Activated CD8-positive, alpha-beta memory T cell treated with anti-CD3 and anti-CD28 coated beads, Interleukin-2, amount 10 ng/mL, durations not matched to agents 7 days and 5 days (primary cell): ENCODE results near the gene PNLIPRP1. TPM values are rescaled to one million over a fixed set of nuclear protein-coding genes. Genes with fewer than 3 reads are reported as not detected.

ENCODE experiments used
- ATAC-seq: fragments of 150-1000 bp; cut with Tn5 transposase; one replicate; pipeline ENCODE4 v1.10.0; 2021; ENCODE audit warnings: moderate library complexity
- CTCF ChIA-PET: fragments of 350-600 bp; sonication (Branson Sonifier 250); formaldehyde crosslinking; loops from one replicate; lab custom pipeline; 2021; ENCODE audit warnings: antibody characterized with exemption; lab: Charles Lee
- DNase-seq: peaks from one replicate; pipeline ENCODE4 v3.0.0-alpha.2; 2020
- H3K27ac Mint-ChIP-seq: one replicate; pipeline ENCODE4 v1.8.0; 2021; ENCODE audit warnings: mild to moderate bottlenecking, mixed read lengths
- H3K27me3 Mint-ChIP-seq: one replicate; pipeline ENCODE4 v1.8.0; 2021; ENCODE audit warnings: mixed read lengths
- H3K36me3 Mint-ChIP-seq: one replicate; pipeline ENCODE4 v1.8.0; 2021; ENCODE audit warnings: mild to moderate bottlenecking, mixed read lengths
- H3K4me1 Mint-ChIP-seq: one replicate; pipeline ENCODE4 v1.8.0; 2021; ENCODE audit warnings: mixed read lengths
- H3K4me3 Mint-ChIP-seq: one replicate; pipeline ENCODE4 v1.8.0; 2021; ENCODE audit warnings: mild to moderate bottlenecking, moderate library complexity, mixed read lengths
- H3K9me3 Mint-ChIP-seq: one replicate; pipeline ENCODE4 v1.8.0; 2022; ENCODE audit warnings: low read depth, mixed read lengths
- total RNA-seq, 2 experiments: library from RNA; stranded (reverse); gene quantifications; one replicate each; pipeline ENCODE4 v1.2.3, GENCODE V29; 2021

Gene PNLIPRP1
- total RNA-seq, 2 experiments from 2014 or later = not detected

DNA sequence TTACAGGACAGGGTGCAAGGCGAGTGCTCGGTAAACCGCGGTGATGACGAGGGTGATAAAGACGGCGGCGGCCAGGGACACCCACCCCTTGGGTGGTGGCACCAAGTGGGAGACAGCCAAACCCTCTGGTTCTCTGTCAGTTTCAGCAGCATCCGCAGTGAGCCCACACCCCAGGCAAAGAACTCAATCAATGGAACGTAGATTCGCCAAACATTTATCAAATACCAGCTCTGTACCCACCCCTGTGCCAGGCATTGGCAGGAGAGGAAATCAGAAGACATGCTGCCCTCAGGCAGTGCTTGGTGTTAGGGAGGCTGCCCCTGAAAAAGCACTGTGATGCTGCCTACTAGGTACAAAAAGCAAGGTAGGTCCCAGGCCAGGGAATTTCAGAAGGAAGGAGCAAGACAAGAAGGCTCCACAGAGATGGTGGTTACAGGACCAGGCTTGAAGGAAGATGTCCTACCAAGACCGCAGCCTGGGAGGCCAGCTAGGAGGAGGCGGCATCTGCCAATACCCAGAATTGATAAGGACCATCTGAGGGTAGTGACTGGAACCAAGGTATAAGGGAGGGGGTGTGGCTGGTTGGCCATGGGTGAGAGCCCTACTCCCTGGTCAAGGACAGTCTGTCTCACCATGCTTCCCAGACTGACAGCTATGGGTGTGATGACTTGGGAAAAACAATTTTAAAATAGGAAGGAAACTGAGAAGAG is 19.8 kb downstream of the PNLIPRP1 start:
- ATAC-seq (no peak), DNase-seq (no peak)
- no peaks in the 10 kb centered on the region for H3K27me3 Mint-ChIP-seq
- H3K4me3 Mint-ChIP-seq = no peak overlapping the region
- no peak overlapping the region for H3K27ac Mint-ChIP-seq
- no peaks in the 10 kb centered on the region for H3K9me3 Mint-ChIP-seq
- no peaks in the 10 kb centered on the region for H3K36me3 Mint-ChIP-seq
- H3K4me1 Mint-ChIP-seq = no peaks in the 10 kb centered on the region
- CTCF ChIA-PET = no interaction called here

DNA sequence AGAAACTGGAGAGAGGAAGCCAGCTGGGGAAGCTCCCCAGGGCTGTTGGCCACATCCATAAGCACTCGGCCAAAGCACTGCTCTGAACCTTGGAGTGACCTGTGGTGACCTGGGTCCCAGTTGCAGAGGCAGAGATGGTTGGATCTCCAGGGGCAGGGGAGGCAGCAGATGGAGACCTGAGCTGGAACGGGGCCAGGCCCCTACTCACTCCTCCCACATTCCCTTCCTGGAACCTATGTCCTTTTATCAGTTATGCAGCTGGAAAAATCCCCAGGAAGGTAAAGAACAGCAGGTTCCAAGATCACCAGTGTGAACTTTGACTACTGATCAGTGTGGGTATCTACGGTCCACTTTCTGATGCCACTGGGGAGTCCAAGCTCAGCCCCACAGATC is 20.4 kb downstream of the PNLIPRP1 start:
- no peak overlapping the region for H3K4me3 Mint-ChIP-seq
- ATAC-seq = no peak
- CTCF ChIA-PET = no interaction called here

DNA sequence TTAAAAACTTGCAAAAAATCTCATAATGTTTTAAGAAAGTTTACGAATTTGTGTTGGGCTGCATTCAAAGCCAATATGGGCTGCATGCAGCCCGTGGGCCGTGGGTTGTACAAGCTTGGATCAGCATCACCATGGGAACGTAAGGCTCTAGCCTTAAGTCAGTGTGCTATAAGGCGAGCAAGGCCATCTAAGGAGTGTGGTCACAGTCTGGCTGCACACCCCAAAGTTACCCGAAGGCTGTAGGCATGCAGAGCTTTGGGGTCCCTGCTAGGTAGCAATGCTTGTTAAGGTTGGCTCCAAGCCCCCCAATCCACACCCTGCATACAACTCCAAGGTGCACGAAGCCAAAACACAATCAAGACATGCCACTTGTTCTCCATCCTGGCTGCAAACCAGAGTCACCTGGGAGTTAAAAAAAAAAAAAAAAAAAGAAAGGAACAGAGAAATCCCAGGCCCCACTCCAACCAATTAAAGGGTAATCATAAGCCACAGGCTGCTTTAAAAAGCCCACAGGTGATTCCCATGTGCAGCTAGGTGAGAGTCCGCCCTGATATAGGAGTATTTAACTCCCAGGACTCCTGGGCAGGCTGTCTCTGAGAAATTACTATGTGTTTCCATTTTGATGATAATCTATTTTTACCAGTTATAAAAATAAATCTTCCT is 21.5 kb downstream of the PNLIPRP1 start:
- DNase-seq = no peak
- Mint-ChIP-seq H3K4me3 (no peak overlapping the region), H3K36me3 (no peaks in the 10 kb centered on the region), H3K9me3 (no peaks in the 10 kb centered on the region), H3K27me3 (no peaks in the 10 kb centered on the region), H3K27ac (no peak overlapping the region), H3K4me1 (no peaks in the 10 kb centered on the region)
- ATAC-seq = no peak
- CTCF ChIA-PET = no interaction called here

More for the DNA sequence above, 20.4 kb downstream of the PNLIPRP1 start:
- Mint-ChIP-seq H3K27ac (no peak overlapping the region), H3K27me3 (no peaks in the 10 kb centered on the region), H3K9me3 (no peaks in the 10 kb centered on the region), H3K4me1 (no peaks in the 10 kb centered on the region), H3K36me3 (no peaks in the 10 kb centered on the region)
- no peak for DNase-seq

- Mint-ChIP-seq H3K27ac (no peak overlapping the region), H3K4me1 (no peaks in the 10 kb centered on the region), H3K27me3 (no peaks in the 10 kb centered on the region), H3K36me3 (no peaks in the 10 kb centered on the region), H3K4me3 (no peak overlapping the region), H3K9me3 (no peaks in the 10 kb centered on the region)
- ATAC-seq (no peak), DNase-seq (no peak)
- CTCF ChIA-PET = interaction anchor here (0.8 kb wide), 1 partner anchor 187 kb away, joined by 3 read pairs; no protein-coding TSS in a partner anchor
These were observed 22.7 kb downstream of the PNLIPRP1 start for GRCh38 chr10:116613471-116613870.

- no peaks in the 10 kb centered on the region for H3K36me3 Mint-ChIP-seq
- H3K9me3 Mint-ChIP-seq = no peaks in the 10 kb centered on the region
- no peaks in the 10 kb centered on the region for H3K27me3 Mint-ChIP-seq
- H3K27ac Mint-ChIP-seq = no peak overlapping the region
- DNase-seq (no peak), ATAC-seq (no peak)
- H3K4me3 Mint-ChIP-seq = no peak overlapping the region
- no peaks in the 10 kb centered on the region for H3K4me1 Mint-ChIP-seq
- CTCF ChIA-PET = interaction anchor here (0.6 kb wide), 1 partner anchor 449 kb away, joined by 3 read pairs; no protein-coding TSS in a partner anchor
These were observed 24.0 kb downstream of the PNLIPRP1 start for GRCh38 chr10:116614796-116615195.

DNA sequence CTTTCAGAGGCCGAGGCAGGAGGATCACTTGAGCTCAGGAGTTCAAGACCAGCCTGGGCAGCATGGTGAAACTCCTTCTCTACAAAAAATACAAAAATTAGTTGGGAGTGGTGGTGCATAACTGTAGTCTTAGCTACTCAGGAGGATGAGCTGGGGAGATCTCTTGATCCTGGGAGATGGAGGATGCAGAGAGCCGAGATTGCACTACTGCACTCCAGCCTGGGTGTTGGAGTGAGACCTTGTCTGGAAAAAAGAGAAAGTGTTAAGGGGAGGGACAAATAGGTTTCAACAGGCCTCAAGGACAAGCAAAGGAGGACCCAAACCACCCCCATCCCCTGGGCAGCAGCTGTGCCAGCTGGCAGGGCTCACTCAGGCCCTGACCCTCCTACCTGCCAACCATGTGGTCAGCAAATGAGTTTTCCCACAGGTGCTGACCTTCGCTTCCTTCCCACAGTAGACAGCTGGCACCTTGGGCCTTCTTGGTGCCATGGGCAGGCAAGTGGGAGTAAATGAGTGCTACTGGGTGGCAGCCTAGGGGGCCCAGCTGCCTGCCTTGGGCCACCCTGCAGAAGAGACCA is 24.5 kb downstream of the PNLIPRP1 start:
- H3K9me3 Mint-ChIP-seq = no peaks in the 10 kb centered on the region
- H3K27me3 Mint-ChIP-seq = no peaks in the 10 kb centered on the region
- DNase-seq (no peak), ATAC-seq (no peak)
- no peak overlapping the region for H3K4me3 Mint-ChIP-seq
- no peak overlapping the region for H3K27ac Mint-ChIP-seq
- H3K4me1 Mint-ChIP-seq = no peaks in the 10 kb centered on the region
- no peaks in the 10 kb centered on the region for H3K36me3 Mint-ChIP-seq
- CTCF ChIA-PET = interaction anchor here (0.6 kb wide), 1 partner anchor 449 kb away, joined by 3 read pairs; no protein-coding TSS in a partner anchor

- ATAC-seq (no peak), DNase-seq (no peak)
- no peaks in the 10 kb centered on the region for H3K36me3 Mint-ChIP-seq
- no peak within 1 kb of the TSS for H3K4me3 Mint-ChIP-seq
- no peak within 1 kb of the TSS for H3K27ac Mint-ChIP-seq
- no peaks in the 10 kb centered on the region for H3K9me3 Mint-ChIP-seq
- no peaks in the 10 kb centered on the region for H3K27me3 Mint-ChIP-seq
- no peaks in the 10 kb centered on the region for H3K4me1 Mint-ChIP-seq
- CTCF ChIA-PET = no interaction called here
These were observed 30.0 kb downstream of the PNLIPRP1 start, which contains the start of gene PNLIPRP2 for GRCh38 chr10:116620423-116621400. PNLIPRP2 (plus strand) TSS chr10:116620953.

GRCh38 chr10:116621476-116621875 is 30.7 kb downstream of the PNLIPRP1 start:
- peaks cover under 1% of the 10 kb centered on the region for H3K27me3 Mint-ChIP-seq
- H3K36me3 Mint-ChIP-seq = no peaks in the 10 kb centered on the region
- CTCF ChIA-PET = no interaction called here
- DNase-seq = no peak
- H3K4me3 Mint-ChIP-seq = no peak overlapping the region
- no peak for ATAC-seq
- no peaks in the 10 kb centered on the region for H3K4me1 Mint-ChIP-seq
- H3K27ac Mint-ChIP-seq = no peak overlapping the region
- H3K9me3 Mint-ChIP-seq = no peaks in the 10 kb centered on the region

- no peaks in the 10 kb centered on the region for H3K4me1 Mint-ChIP-seq
- CTCF ChIA-PET = no interaction called here
- DNase-seq = no peak
- no peak overlapping the region for H3K27ac Mint-ChIP-seq
- ATAC-seq = no peak
- H3K27me3 Mint-ChIP-seq = peaks cover 3% of the 10 kb centered on the region
- H3K36me3 Mint-ChIP-seq = no peaks in the 10 kb centered on the region
- H3K4me3 Mint-ChIP-seq = no peak overlapping the region
- no peaks in the 10 kb centered on the region for H3K9me3 Mint-ChIP-seq
These were observed 31.3 kb downstream of the PNLIPRP1 start for GRCh38 chr10:116621934-116622655.

DNA sequence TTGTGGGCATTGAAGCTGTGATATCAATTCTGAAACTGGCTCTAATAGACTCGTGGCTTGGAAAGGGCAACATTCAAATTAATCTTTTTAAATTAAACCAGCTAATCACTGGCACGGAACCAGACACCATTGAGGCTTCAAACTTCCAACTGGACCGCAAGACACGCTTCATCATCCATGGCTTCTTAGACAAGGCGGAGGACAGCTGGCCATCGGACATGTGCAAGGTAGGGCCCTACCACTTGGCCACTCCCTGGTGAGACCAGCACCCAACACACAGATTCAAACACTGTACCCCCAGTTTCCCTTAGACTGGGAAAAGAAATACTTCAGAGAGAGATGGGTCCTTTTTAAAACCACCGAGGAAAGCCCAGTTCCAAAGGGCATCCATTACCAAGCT is 35.1 kb downstream of the PNLIPRP1 start:
- Mint-ChIP-seq H3K4me1 (no peaks in the 10 kb centered on the region), H3K4me3 (no peak overlapping the region), H3K36me3 (no peaks in the 10 kb centered on the region), H3K9me3 (no peaks in the 10 kb centered on the region), H3K27ac (no peak overlapping the region), H3K27me3 (peaks cover 3% of the 10 kb centered on the region)
- ATAC-seq (no peak), DNase-seq (no peak)
- CTCF ChIA-PET = no interaction called here

DNA sequence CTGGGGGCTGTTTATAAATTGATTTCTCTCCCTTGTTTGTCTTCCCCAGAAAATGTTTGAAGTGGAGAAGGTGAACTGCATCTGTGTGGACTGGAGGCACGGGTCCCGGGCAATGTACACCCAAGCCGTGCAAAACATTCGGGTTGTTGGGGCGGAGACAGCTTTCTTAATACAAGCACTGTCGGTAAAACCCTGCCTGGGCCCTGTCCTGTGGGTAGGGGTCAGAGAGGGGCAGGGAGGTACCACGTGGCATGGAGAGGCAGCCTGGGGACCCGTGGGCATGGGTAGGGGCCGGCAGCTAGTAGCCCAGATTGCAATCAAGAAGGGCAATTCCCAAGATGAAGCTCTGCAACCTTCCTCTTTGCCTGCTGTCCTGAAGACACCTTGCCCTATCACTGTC is 36.1 kb downstream of the PNLIPRP1 start:
- CTCF ChIA-PET = no interaction called here
- no peak for ATAC-seq
- Mint-ChIP-seq H3K4me1 (no peaks in the 10 kb centered on the region), H3K27me3 (peaks cover 3% of the 10 kb centered on the region), H3K9me3 (no peaks in the 10 kb centered on the region), H3K27ac (no peak overlapping the region), H3K36me3 (no peaks in the 10 kb centered on the region), H3K4me3 (no peak overlapping the region)
- no peak for DNase-seq

- no peak for DNase-seq
- no peaks in the 10 kb centered on the region for H3K9me3 Mint-ChIP-seq
- no peaks in the 10 kb centered on the region for H3K36me3 Mint-ChIP-seq
- H3K4me3 Mint-ChIP-seq = no peak overlapping the region
- no peak for ATAC-seq
- CTCF ChIA-PET = interaction anchor here (0.9 kb wide), 1 partner anchor 161 kb away, joined by 3 read pairs; no protein-coding TSS in a partner anchor
- H3K27me3 Mint-ChIP-seq = peaks cover 3% of the 10 kb centered on the region
- no peaks in the 10 kb centered on the region for H3K4me1 Mint-ChIP-seq
- no peak overlapping the region for H3K27ac Mint-ChIP-seq
These were observed 36.7 kb downstream of the PNLIPRP1 start for GRCh38 chr10:116627386-116627933.
